ENCODE data around the gene PGC.

GRCh38 chr6:41746107-41746506 lies 1.1 kb downstream of the PGC start:
- TF ChIP-seq, protein P1, sequence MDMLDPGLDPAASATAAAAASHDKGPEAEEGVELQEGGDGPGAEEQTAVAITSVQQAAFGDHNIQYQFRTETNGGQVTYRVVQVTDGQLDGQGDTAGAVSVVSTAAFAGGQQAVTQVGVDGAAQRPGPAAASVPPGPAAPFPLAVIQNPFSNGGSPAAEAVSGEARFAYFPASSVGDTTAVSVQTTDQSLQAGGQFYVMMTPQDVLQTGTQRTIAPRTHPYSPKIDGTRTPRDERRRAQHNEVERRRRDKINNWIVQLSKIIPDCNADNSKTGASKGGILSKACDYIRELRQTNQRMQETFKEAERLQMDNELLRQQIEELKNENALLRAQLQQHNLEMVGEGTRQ (CRISPR knock-in tag; IDR thresholded peaks at IDR 0.05), result no peak
- TF ChIP-seq, protein P2, sequence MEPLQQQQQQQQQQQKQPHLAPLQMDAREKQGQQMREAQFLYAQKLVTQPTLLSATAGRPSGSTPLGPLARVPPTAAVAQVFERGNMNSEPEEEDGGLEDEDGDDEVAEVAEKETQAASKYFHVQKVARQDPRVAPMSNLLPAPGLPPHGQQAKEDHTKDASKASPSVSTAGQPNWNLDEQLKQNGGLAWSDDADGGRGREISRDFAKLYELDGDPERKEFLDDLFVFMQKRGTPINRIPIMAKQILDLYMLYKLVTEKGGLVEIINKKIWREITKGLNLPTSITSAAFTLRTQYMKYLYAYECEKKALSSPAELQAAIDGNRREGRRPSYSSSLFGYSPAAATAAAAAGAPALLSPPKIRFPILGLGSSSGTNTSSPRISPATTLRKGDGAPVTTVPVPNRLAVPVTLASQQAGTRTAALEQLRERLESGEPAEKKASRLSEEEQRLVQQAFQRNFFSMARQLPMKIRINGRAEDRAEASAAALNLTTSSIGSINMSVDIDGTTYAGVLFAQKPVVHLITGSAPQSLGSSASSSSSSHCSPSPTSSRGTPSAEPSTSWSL (CRISPR knock-in tag; IDR thresholded peaks at IDR 0.05; ENCODE audit: borderline replicate concordance), result no peak
- TF ChIP-seq ETV6 (IDR thresholded peaks at IDR 0.05; ENCODE audit: borderline replicate concordance in 1 of 2, low read depth in 2 of 2, low read length in 1 of 2) (no peak), ETV6 (CRISPR knock-in tag; IDR thresholded peaks at IDR 0.05; ENCODE audit: borderline replicate concordance) (no peak), BACH1 (tag; IDR thresholded peaks at IDR 0.05) (no peak), RBFOX2 (IDR thresholded peaks at IDR 0.05; ENCODE audit: low read depth, low read length) (no peak), NONO (IDR thresholded peaks at IDR 0.05; ENCODE audit: low read depth in 2 of 2, low read length in 1 of 2) (no peak), CTCF (IDR thresholded peaks at IDR 0.05 in 2 of 3, conservative IDR thresholded peaks at IDR 0.05 in 1 of 3; ENCODE audit: insufficient read depth in 2 of 3, low read depth in 1 of 3, low read length in 3 of 3) (no peak)
